K562 (cell line): Measurements from ENCODE around the gene PMPCB. TPM values are rescaled to one million over a fixed set of nuclear protein-coding genes. Genes with fewer than 3 reads are reported as not detected.

Source experiments
- ATF1 ChIP-seq, 2 experiments: fragments of 450-650 bp in 1 of 2; IDR thresholded peaks; 2 replicates each; pipeline ENCODE4 v1.6.1; 2016; ENCODE audit warnings: missing compliant biosample characterization in 1 of 2, missing genetic modification characterization in 1 of 2
- BMI1 ChIP-seq: fragments of 150-350 bp; IDR thresholded peaks from 2 replicates; pipeline ENCODE4 v1.6.1; 2014; ENCODE audit warnings: low read length
- CBFA2T3 ChIP-seq: fragments of 450-650 bp; IDR thresholded peaks from 2 replicates; pipeline ENCODE4 v1.6.1; 2017
- HNRNPH1 ChIP-seq: fragments of 200-400 bp; formaldehyde crosslinking; optimal IDR thresholded peaks from 2 replicates; pipeline ENCODE3; 2017; ENCODE audit warnings: low read depth, mild to moderate bottlenecking, low read length, moderate library complexity
- JUND ChIP-seq, 2 experiments: IDR thresholded peaks; 2 replicates in 1 of 2; 3 replicates in 1 of 2; pipeline ENCODE4 v1.6.1; 2011; ENCODE audit warnings: borderline replicate concordance in 2 of 2, low read depth in 2 of 2, low read length in 2 of 2, improper control_type of control experiment in 1 of 2, missing biosample characterization in 1 of 2, missing genetic modification characterization in 1 of 2, missing genetic modification reagents in 1 of 2
- MAFF ChIP-seq: IDR thresholded peaks from 2 replicates; pipeline ENCODE4 v1.6.1; 2012; ENCODE audit warnings: low read length, improper control_type of control experiment
- MAZ ChIP-seq, 2 experiments: fragments of 450-650 bp in 1 of 2; sonication (generic) in 1 of 2; formaldehyde crosslinking; IDR thresholded peaks in 1 of 2; conservative IDR thresholded peaks in 1 of 2; 2 replicates each; pipeline versions ENCODE4 v1.4.0 to v1.5.0; 2020; ENCODE audit warnings: mild to moderate bottlenecking in 1 of 2, missing genetic modification reagents in 1 of 2
- RBBP5 ChIP-seq: fragments of 200-600 bp; sonication (generic); IDR thresholded peaks from 2 replicates; pipeline ENCODE4 v1.6.1; 2012; ENCODE audit warnings: borderline replicate concordance, mild to moderate bottlenecking, low read length, control low read depth, inconsistent platforms; ENCODE audit not compliant: insufficient read depth, poor library complexity, severe bottlenecking
- RFX1 ChIP-seq: fragments of 450-650 bp; IDR thresholded peaks from 2 replicates; pipeline ENCODE4 v1.6.1; 2016; ENCODE audit warnings: mild to moderate bottlenecking, moderate library complexity
- ZBTB17 ChIP-seq: fragments of 450-650 bp; formaldehyde crosslinking; IDR thresholded peaks from 2 replicates; pipeline ENCODE4 v1.4.0; 2020; ENCODE audit warnings: mild to moderate bottlenecking
- ZNF12 ChIP-seq: sonication (generic); formaldehyde crosslinking; IDR thresholded peaks from 2 replicates; pipeline ENCODE4 v1.4.0; 2020; ENCODE audit warnings: mild to moderate bottlenecking, missing genetic modification reagents
- ZNF57 ChIP-seq: fragments of 450-650 bp; formaldehyde crosslinking; IDR thresholded peaks from 2 replicates; pipeline ENCODE4 v1.4.0; 2020; ENCODE audit warnings: mild to moderate bottlenecking, moderate library complexity
- polyA plus RNA-seq, 8 experiments: library from polyadenylated mRNA; depleted of rRNA in 4 of 8; stranded (reverse) in 5 of 8; unstranded in 3 of 8; fragments of >200 nt; fragmentation: Nextera tagmentation in 2 of 8; fragmentation: Illumina TruSeq in 1 of 8; extraction: Ambion mirVana in 2 of 8; extraction: Trizol in 1 of 8; gene quantifications; 2 replicates each; pipeline versions ENCODE4 v1.2.1 to v1.2.3, GENCODE V29; 2011 to 2014; ENCODE audit warnings: inconsistent platforms in 1 of 8, missing spikeins in 1 of 8
- total RNA-seq, 7 experiments: library from RNA; depleted of rRNA in 6 of 7; stranded (reverse); fragments of >200 nt in 6 of 7; fragmentation: Illumina TruSeq in 2 of 7; extraction: Trizol in 2 of 7; gene quantifications; 2 replicates each; pipeline versions ENCODE4 v1.2.1 to v1.2.3, GENCODE V29; 2011 to 2021; ENCODE audit warnings: low replicate concordance in 1 of 7
- TF ChIP-seq, protein P1 (sequence below): fragments of 250-450 bp; sonication (Bioruptor Pico); IDR thresholded peaks from 2 replicates; pipeline ENCODE4 v1.5.0; 2021
- TF ChIP-seq, protein P2 (sequence below): fragments of 200-800 bp; sonication (Bioruptor generic); IDR thresholded peaks from 2 replicates; pipeline ENCODE4 v1.6.1; 2016; ENCODE audit warnings: missing genetic modification characterization, missing compliant biosample characterization
- TF ChIP-seq, protein P3 (sequence below): sonication (generic); formaldehyde crosslinking; IDR thresholded peaks from 2 replicates; pipeline ENCODE4 v1.8.0; 2022; ENCODE audit warnings: mild to moderate bottlenecking, missing genetic modification reagents, borderline replicate concordance

The PMPCB gene
- total and polyA plus RNA-seq, 9 of the 15 experiments (the other 6 are each of a cell fraction or from before 2014, with no cell fraction given) = 61.2 to 209 (median 105) TPM

DNA sequence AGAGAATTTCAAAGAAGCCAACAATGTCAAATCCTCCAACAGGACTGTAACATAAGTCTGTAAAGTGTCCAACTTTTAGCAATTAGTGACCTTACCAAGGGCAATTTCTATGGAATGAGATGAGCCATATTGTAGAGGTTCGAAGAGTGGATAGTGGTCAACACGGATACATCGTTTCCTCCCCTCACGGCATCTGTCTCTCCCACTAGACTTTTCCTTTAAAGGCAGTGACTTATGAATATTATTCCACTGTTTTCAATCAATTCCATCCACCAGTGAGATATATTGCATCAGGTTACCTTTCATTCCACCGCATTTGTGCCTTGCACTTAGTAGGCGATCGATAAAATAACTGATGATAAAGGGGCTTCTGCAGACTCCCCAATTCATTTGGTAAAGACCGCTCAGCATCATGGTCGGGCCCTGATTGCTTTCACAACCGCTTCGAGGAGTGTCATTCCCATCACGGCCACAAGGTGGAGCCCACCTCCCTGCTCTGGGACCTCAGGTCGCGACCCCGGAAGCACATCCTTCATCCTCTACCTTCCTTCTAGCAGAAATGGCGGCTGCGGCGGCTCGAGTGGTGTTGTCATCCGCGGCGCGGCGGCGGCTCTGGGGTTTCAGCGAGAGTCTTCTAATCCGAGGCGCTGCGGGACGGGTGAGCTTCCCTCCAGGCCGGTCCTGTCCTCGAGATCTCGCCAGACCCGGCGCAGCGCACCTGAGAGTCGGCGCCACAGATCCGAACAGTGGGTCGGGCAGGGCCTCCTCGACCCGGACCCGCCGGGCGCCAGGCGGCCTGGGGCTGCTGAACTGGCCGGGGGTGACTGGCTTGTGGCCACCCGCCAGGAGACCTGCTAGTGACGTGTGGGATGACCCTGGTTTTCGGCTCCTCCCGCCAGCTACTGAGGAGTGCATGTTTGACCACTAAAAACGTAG lies at the start of gene PMPCB (continued):
- TF ChIP-seq RBBP5 = peak; percentile 99
- TF ChIP-seq, protein P1, sequence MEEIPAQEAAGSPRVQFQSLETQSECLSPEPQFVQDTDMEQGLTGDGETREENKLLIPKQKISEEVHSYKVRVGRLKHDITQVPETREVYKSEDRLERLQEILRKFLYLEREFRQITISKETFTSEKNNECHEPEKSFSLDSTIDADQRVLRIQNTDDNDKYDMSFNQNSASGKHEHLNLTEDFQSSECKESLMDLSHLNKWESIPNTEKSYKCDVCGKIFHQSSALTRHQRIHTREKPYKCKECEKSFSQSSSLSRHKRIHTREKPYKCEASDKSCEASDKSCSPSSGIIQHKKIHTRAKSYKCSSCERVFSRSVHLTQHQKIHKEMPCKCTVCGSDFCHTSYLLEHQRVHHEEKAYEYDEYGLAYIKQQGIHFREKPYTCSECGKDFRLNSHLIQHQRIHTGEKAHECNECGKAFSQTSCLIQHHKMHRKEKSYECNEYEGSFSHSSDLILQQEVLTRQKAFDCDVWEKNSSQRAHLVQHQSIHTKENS (CRISPR knock-in tag) = no peak
- TF ChIP-seq, protein P2, sequence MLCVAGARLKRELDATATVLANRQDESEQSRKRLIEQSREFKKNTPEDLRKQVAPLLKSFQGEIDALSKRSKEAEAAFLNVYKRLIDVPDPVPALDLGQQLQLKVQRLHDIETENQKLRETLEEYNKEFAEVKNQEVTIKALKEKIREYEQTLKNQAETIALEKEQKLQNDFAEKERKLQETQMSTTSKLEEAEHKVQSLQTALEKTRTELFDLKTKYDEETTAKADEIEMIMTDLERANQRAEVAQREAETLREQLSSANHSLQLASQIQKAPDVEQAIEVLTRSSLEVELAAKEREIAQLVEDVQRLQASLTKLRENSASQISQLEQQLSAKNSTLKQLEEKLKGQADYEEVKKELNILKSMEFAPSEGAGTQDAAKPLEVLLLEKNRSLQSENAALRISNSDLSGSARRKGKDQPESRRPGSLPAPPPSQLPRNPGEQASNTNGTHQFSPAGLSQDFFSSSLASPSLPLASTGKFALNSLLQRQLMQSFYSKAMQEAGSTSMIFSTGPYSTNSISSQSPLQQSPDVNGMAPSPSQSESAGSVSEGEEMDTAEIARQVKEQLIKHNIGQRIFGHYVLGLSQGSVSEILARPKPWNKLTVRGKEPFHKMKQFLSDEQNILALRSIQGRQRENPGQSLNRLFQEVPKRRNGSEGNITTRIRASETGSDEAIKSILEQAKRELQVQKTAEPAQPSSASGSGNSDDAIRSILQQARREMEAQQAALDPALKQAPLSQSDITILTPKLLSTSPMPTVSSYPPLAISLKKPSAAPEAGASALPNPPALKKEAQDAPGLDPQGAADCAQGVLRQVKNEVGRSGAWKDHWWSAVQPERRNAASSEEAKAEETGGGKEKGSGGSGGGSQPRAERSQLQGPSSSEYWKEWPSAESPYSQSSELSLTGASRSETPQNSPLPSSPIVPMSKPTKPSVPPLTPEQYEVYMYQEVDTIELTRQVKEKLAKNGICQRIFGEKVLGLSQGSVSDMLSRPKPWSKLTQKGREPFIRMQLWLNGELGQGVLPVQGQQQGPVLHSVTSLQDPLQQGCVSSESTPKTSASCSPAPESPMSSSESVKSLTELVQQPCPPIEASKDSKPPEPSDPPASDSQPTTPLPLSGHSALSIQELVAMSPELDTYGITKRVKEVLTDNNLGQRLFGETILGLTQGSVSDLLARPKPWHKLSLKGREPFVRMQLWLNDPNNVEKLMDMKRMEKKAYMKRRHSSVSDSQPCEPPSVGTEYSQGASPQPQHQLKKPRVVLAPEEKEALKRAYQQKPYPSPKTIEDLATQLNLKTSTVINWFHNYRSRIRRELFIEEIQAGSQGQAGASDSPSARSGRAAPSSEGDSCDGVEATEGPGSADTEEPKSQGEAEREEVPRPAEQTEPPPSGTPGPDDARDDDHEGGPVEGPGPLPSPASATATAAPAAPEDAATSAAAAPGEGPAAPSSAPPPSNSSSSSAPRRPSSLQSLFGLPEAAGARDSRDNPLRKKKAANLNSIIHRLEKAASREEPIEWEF (CRISPR knock-in tag) = no peak
- no peak for TF ChIP-seq CBFA2T3
- TF ChIP-seq, protein P3, sequence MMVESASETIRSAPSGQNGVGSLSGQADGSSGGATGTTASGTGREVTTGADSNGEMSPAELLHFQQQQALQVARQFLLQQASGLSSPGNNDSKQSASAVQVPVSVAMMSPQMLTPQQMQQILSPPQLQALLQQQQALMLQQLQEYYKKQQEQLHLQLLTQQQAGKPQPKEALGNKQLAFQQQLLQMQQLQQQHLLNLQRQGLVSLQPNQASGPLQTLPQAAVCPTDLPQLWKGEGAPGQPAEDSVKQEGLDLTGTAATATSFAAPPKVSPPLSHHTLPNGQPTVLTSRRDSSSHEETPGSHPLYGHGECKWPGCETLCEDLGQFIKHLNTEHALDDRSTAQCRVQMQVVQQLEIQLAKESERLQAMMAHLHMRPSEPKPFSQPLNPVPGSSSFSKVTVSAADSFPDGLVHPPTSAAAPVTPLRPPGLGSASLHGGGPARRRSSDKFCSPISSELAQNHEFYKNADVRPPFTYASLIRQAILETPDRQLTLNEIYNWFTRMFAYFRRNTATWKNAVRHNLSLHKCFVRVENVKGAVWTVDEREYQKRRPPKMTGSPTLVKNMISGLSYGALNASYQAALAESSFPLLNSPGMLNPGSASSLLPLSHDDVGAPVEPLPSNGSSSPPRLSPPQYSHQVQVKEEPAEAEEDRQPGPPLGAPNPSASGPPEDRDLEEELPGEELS (CRISPR knock-in tag) = 0 out of 2 replicates have a peak, but pooled peaks have one; percentile 54
- peak; percentile 78 for TF ChIP-seq JUND (IDR thresholded peaks at IDR 0.05; ENCODE audit: borderline replicate concordance, low read depth, low read length)
- TF ChIP-seq JUND (tag; IDR thresholded peaks at IDR 0.05; ENCODE audit: borderline replicate concordance, low read depth, low read length) = no peak; the same call in 2 of the 3 replicates
- TF ChIP-seq HNRNPH1 = no peak
- TF ChIP-seq MAFF = no peak
- no peak for TF ChIP-seq BMI1
- TF ChIP-seq MAZ (CRISPR knock-in tag; conservative IDR thresholded peaks at IDR 0.05 in 1 of 2, IDR thresholded peaks at IDR 0.05 in 1 of 2) = peak; percentile 64 to 82
- no peak for TF ChIP-seq ATF1 (CRISPR knock-in tag; IDR thresholded peaks at IDR 0.05)
- TF ChIP-seq ATF1 (tag; IDR thresholded peaks at IDR 0.05) = peak; percentile 89
- TF ChIP-seq RFX1 = no peak
- no peak for TF ChIP-seq ZNF57 (CRISPR knock-in tag)
- peak; percentile 82 for TF ChIP-seq ZNF12 (CRISPR knock-in tag)
- peak; percentile 77; the same call in 1 of the 2 replicates for TF ChIP-seq ZBTB17 (CRISPR knock-in tag)
